ENCODE data around the gene MGAT4C. TPM values are rescaled to one million over a fixed set of nuclear protein-coding genes. Genes with fewer than 3 reads are reported as not detected.

Gene MGAT4C
- polyA plus RNA-seq, 1 donor (not counting 4 experiments of a cell fraction or from before 2014, with no cell fraction given) = not detected

DNA sequence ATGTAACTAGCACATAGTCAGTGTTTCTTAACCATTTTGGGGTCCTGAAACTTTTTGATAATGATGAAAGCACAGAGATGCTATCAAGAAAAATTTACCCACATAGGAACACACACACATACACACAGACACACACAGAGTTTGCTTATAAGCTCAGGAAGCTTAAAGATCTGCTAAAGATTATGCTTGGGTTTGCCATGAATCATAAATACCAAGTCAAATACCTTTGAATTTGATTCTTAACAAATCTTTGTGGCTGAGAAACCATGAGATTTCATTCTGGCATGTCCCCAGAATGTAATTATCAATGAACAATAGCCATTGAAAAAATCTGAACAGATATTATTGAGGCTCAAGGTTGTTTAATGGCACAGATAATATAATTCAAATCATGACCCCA is 292.9 kb downstream of the MGAT4C start:
- Histone ChIP-seq H4K20me1 (ENCODE audit: control insufficient read depth, extremely low read depth, insufficient read depth, low read length) (no peaks in the 10 kb centered on the region), H3K4me2 (ENCODE audit: control insufficient read depth, extremely low read depth, insufficient read depth, low read depth, low read length) (no peak overlapping the region), H3K27me3 (ENCODE audit: control insufficient read depth, extremely low read depth, insufficient read depth, low read length) (no peaks in the 10 kb centered on the region), H3K79me2 (ENCODE audit: control insufficient read depth, insufficient read depth, low read length) (no peaks in the 10 kb centered on the region), H3K9me3 (ENCODE audit: control insufficient read depth, low read depth, low read length) (no peaks in the 10 kb centered on the region), H3K4me3 (ENCODE audit: control insufficient read depth in 2 of 3, extremely low read depth in 1 of 3, insufficient read depth in 2 of 3, low read depth in 1 of 3, low read length in 3 of 3) (no peak overlapping the region), H3K27ac (ENCODE audit: control insufficient read depth, insufficient read depth, low read length) (no peak overlapping the region), H3K9ac (ENCODE audit: control insufficient read depth, extremely low read depth, insufficient read depth, low read length) (no peak overlapping the region), H3K36me3 (ENCODE audit: control insufficient read depth in 2 of 2, extremely low read depth in 1 of 2, insufficient read depth in 2 of 2, low read length in 2 of 2) (no peaks in the 10 kb centered on the region), H3K9me1 (ENCODE audit: control insufficient read depth, extremely low read depth, insufficient read depth, low read length) (no peaks in the 10 kb centered on the region), H2AFZ (ENCODE audit: control insufficient read depth, low read length) (no peak overlapping the region), H3K4me1 (ENCODE audit: control insufficient read depth, extremely low read depth, insufficient read depth, low read length) (no peaks in the 10 kb centered on the region)
- TF ChIP-seq EZH2 (IDR thresholded peaks at IDR 0.05; ENCODE audit: low read length) (no peak), CTCF (optimal IDR thresholded peaks at IDR 0.05 in 1 of 3, IDR thresholded peaks at IDR 0.05 in 1 of 3, conservative IDR thresholded peaks at IDR 0.05 in 1 of 3; ENCODE audit: extremely low read depth in 1 of 3, insufficient read depth in 2 of 3, low read length in 3 of 3) (no peak)
- FAIRE-seq = no peak
- dilution Hi-C loops (cut with MboI; ENCODE audit: extremely low pct_ligation_motif_present, low sequenced_read_pairs) = no loop called here
- DNase-seq (ENCODE audit: low read depth, low spot score) = no peak

DNA sequence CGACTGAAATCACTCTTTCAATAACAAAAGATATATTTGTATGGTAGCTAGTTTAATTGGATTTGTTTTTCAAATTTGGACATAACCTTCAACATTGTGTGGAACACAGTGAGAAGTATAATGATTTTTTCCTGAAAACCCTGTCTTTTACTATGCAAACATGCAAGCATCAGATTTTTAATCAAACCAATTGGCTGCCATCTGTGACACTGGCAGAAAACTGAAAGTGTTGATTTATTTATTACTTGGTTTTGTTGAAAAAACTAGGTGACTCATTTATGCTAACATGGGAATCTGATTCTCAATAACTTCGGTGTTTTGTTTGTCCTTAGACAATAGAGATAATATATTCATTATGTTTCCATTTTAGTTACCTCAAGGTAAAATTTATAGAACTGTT is 300.1 kb downstream of the MGAT4C start:
- Histone ChIP-seq H3K4me2 (ENCODE audit: control insufficient read depth, extremely low read depth, insufficient read depth, low read depth, low read length) (no peak overlapping the region), H3K9ac (ENCODE audit: control insufficient read depth, extremely low read depth, insufficient read depth, low read length) (no peak overlapping the region), H2AFZ (ENCODE audit: control insufficient read depth, low read length) (no peak overlapping the region), H3K36me3 (ENCODE audit: control insufficient read depth in 2 of 2, extremely low read depth in 1 of 2, insufficient read depth in 2 of 2, low read length in 2 of 2) (no peaks in the 10 kb centered on the region), H3K4me3 (ENCODE audit: control insufficient read depth in 2 of 3, extremely low read depth in 1 of 3, insufficient read depth in 2 of 3, low read depth in 1 of 3, low read length in 3 of 3) (no peak overlapping the region), H4K20me1 (ENCODE audit: control insufficient read depth, extremely low read depth, insufficient read depth, low read length) (no peaks in the 10 kb centered on the region), H3K9me1 (ENCODE audit: control insufficient read depth, extremely low read depth, insufficient read depth, low read length) (no peaks in the 10 kb centered on the region), H3K4me1 (ENCODE audit: control insufficient read depth, extremely low read depth, insufficient read depth, low read length) (no peaks in the 10 kb centered on the region), H3K79me2 (ENCODE audit: control insufficient read depth, insufficient read depth, low read length) (no peaks in the 10 kb centered on the region), H3K9me3 (ENCODE audit: control insufficient read depth, low read depth, low read length) (no peaks in the 10 kb centered on the region), H3K27me3 (ENCODE audit: control insufficient read depth, extremely low read depth, insufficient read depth, low read length) (no peaks in the 10 kb centered on the region), H3K27ac (ENCODE audit: control insufficient read depth, insufficient read depth, low read length) (no peak overlapping the region)
- TF ChIP-seq CTCF (optimal IDR thresholded peaks at IDR 0.05 in 1 of 3, IDR thresholded peaks at IDR 0.05 in 1 of 3, conservative IDR thresholded peaks at IDR 0.05 in 1 of 3; ENCODE audit: extremely low read depth in 1 of 3, insufficient read depth in 2 of 3, low read length in 3 of 3) (no peak), EZH2 (IDR thresholded peaks at IDR 0.05; ENCODE audit: low read length) (no peak)
- FAIRE-seq = no peak
- dilution Hi-C loops (cut with MboI; ENCODE audit: extremely low pct_ligation_motif_present, low sequenced_read_pairs) = no loop called here
- no peak for DNase-seq (ENCODE audit: low read depth, low spot score)
